Stimulated activated CD4-positive, alpha-beta T cell treated with anti-CD3 and anti-CD28 coated beads, Interleukin-1b, Interleukin-23, amount 100 ng/mL, for 1 hour (primary cell): ENCODE data around the gene RFX3.

Experiments
- DNase-seq, 2 donors: peaks; one replicate each; pipeline ENCODE4 v3.0.0-alpha.2; 2020; ENCODE audit warnings: low read depth in 2 of 2

Gene RFX3

DNA sequence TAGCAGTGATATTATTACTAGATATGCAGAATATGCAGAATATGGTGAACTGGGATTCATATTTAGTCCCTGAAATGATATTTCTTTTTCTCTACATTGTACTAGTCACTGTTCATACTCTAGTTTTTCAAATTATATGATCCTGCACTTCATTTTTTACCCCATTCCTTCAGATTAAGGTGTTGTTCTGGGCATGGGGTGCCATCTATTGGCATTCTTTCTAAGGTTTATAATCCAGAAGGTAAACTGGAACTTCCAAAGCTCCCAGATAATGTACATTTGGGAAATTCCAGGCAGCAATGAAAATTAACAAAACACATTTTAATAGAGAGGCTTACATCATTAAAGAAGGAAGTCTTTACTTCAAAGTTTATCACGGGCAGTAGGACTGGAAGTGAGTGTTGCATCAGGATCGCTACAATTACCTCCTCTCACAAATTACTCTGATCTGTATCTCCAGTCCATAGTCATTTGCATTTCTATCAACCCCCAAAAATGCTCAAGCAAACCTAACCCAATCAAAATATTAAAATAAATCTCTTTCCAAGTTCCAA lies 12.5 kb downstream of the RFX3 start:
- no peak for DNase-seq

DNA sequence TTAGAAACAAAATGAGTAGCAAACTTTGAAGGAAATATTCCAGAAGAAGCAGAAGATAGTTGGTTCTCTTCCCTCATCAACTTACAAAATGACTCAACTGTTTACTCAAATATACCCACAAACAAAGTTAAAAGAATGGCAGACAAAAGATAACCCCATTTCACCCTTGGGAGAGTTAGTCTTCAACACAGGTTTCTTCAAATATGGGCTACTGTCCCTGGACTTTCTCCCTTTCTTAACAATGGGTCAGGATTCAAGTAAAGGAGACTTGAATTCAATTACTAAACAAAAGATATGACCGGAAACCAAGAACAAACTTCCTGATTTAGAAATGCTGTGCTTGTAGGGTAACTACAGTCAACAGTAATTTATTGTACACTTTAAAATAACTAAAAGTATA lies 14.2 kb downstream of the RFX3 start:
- DNase-seq = no peak

DNA sequence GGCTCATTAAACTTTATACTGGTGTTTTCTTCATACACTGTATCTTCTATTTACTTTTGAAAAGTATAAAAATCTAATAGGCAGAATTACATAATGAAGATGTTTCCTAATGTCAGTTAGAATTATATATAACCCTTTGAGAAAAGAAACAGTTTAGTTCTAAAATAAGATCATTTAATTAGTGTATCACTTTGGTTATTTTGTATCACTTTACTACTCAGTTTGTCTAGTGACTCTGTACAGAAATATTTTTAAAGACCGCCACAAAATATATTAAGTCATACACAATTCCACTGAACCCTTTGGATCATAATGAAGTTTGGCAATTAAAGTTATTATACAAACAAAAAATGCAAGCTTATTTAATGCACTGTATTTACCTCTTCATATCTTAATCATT lies 15.0 kb downstream of the RFX3 start:
- no peak for DNase-seq

- DNase-seq = no peak
Measured at GRCh38 chr9:3509926-3510325, 15.9 kb downstream of the RFX3 start.

DNA sequence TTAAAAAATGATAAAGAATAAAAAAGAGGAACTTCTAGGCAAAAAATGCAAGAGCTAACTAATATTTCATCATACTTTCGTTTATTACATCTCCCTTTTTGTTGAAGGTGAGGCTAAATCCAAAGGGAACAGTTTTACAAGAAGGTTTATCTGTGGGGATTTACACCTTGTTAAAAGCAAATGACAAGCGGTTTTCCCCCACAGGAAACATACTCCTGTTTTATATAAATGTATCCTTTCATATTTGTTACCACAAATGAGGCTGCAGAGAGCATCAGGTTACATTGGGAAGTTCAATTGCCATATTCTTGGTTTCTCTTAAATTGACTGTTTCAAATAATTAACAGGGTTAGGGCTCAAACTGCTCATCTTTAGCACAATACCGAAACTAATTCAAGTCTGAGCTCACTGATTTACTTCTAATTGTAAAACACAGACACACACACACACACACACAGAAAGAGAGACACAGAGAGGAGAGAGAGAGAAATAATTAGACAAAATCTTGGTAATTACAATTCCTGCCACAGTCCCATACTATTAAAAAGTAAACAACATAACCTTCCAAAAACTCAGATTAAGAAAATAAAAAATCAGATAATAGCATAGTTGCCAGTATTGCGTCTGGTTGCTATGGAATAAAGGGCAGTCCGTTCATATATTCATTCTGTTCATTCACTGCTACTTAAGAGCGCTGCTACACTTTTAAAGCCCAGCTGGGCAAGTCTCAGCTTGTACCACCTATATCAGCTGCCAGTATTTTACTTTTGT lies 17.1 kb downstream of the RFX3 start:
- no peak for DNase-seq

GRCh38 chr9:3508078-3508431 lies 17.7 kb downstream of the RFX3 start:
- DNase-seq = no peak

DNA sequence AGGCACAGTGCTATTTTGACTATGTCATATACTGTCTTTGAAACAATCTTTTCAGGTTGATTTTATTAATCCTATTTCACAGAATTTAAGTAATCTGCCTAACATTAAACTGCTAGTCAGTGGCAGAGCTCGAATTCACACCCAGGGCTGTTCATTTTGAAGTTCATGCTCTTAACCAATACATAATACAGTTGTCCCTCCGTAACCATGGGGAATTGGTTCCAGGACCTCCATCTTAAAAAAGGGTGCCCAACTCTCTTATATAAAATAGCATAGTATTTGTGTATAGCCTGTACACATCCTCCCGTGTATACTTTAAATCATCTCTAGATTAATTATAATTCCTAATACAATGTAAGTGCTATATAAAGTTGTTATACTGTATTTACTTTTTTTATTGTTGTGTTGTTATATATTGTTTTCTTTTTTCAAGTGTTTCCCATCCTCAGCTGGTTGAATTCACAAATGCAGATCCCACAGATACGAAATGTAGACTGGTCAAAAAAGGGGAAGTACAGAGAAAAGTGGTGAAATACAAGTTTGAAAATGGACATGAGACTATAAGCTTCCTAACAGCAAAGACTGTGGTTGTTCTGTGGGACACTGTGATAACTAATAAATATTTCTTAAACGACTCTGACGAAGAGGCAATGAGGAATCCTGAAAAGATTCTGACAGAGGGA lies 18.3 kb downstream of the RFX3 start:
- no peak for DNase-seq

GRCh38 chr9:3506164-3506563 lies 19.6 kb downstream of the RFX3 start:
- no peak for DNase-seq

DNA sequence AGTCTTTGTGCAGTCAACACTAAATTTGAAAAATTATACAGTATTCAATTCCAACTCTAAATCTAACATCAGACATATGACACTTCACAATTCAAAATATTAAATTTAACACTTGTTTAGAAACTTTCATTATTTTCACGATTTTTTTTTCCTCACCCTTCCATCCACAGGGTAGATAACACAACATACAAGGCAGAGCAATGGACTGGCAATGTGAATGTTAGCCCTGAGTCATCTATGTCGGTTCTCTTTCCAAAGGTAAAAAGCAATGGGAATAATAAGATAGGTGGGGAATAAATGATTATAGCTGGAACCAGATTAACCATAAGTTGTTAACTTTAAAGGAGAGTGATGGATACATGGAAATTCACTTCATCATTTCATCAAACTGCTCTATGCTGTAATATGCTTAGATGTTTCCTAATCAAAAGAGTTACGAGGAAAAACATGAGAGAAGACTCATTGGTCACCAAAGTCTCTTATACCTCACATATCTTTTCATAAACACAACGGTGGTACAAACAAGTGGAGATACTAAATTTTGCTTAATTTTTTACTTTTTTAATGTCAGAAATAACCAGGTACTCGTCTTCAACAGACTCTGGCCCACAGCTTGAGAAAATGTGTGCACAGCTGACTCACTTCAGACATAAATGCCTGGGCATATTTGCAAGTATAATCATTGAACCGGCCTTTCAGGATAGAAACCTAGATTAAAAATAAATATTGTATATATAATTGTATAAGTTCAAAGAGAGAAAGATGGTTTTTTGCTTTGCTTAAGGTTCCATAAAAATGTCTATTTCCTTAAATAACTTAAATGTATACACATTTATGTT lies 23.0 kb downstream of the RFX3 start:
- DNase-seq = no peak

DNA sequence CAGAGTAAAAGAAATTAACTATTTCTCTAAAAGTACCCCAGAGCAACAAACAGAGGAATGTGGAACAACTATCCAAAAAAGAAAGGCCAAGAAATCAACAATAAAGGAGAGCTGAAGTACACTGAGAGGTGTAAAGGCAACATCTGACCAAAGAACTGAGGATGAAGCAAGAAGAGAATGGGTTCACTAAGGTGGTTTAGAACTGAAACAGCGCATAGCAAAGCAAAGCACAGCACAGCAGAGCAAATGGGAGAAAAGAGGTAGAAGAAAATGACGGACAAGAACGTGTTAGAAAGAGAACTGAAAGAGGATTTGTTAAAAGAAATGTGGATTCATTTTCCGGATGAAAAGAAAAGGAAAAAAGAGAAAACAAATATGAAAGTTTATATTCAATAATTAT lies 25.8 kb downstream of the RFX3 start:
- DNase-seq = no peak

- no peak for DNase-seq
Measured at GRCh38 chr9:3498691-3499090, 27.1 kb downstream of the RFX3 start.

- no peak for DNase-seq
Measured at GRCh38 chr9:3497857-3498256, 27.9 kb downstream of the RFX3 start.

GRCh38 chr9:3497401-3497800 lies 28.4 kb downstream of the RFX3 start:
- DNase-seq = no peak

DNA sequence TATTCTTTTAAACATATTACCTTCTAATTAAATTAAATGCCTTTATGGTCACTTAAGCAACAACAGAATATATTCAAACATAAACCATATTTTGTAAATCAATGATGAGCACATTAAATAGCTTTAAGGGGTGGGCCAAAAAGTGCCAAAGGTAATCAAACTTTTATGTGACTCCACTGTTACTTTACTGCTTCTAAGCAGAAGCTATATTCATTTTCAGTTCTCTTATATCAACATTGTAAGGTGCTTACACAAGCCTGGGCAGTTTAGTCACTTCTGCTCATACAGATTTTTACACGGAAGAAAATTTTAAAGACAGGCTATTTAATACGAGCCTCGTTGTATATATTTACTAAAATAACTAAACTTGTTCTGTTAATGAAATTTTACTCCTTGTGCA lies 29.9 kb downstream of the RFX3 start:
- no peak for DNase-seq

- no peak for DNase-seq
Measured at GRCh38 chr9:3492214-3492613, 33.6 kb downstream of the RFX3 start.

- DNase-seq = no peak
Measured at GRCh38 chr9:3491450-3491849, 34.4 kb downstream of the RFX3 start.

DNA sequence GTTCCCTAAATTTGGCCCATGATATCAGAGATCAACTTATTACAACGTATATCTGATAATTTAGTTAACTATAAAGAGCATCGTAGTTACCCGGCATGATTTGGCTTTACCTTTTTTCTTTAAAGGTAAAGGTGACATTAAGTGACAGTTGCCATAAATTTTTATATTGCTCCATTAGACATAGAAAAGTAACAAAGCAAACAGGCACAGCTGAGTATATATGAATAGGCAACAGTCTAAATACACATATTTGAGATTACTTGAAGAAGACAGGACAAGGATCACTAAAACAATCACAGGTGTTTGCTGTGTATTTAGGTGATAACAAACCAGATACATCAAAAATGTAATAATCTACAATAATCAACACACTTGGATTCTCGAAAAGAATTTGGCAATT lies 34.8 kb downstream of the RFX3 start:
- no peak for DNase-seq

GRCh38 chr9:3482578-3482977 lies 43.2 kb downstream of the RFX3 start:
- no peak for DNase-seq

GRCh38 chr9:3480353-3480655 lies 45.5 kb downstream of the RFX3 start:
- no peak for DNase-seq

DNA sequence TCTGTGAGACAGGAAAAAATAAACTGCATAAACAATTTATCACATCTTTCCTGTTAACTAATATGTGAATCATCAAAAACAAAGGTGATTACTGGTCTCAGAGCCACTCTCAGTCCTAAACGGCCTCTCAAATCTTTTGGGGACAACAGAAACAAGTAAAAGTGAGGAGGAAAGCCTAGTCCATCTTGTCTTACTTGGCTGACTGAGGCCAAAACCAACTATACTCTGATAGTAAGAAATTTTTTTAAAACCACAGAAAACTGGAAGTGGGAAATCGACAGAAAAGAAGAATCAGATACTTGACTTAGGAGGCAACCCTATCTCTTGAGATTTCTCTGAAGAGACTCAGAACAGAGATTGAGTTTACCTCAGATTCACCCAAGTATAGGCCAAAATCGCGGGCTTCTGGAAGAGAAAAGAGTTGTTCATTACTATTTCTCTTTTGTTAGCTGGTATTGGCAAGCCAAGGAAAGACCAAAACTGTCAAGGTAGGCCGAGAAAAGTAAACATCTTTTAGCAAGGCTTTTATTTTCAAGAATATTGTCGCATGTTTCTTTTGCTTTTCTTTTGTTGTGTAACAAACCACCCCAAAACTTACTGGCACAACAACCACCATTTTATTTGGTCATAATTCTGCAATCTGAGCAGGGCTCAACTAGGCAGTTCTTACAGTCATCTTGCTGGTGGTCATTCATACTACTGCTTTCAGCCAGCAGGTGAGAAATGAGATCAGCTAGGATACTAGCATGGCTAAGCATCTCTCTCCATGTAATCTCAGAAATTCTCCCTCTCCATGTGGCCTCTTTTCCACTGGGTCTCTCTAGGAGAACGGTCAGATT lies 46.1 kb downstream of the RFX3 start:
- DNase-seq = no peak

DNA sequence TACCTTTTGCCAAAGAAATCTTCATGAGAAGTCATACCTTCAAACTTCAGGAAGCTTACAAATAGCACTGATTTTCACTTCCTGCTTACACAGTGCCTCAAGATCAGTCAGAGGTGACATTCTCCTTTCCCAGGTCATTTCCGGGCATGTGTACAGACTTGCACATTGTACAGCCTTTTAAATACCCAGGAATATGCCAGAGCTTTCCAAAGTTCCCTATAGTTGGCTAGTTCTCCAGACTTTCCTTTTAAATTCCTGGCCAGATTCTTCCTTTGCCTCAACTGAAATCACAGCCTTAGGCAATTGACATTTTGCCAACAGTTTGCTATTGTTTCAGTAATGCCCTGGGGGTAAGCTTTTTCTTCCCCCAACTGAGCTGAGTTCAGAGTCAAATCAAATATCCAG lies 47.2 kb downstream of the RFX3 start:
- no peak for DNase-seq
